WERI-Rb-1 (cell line): ENCODE measurements around the gene LGALS1.

Experiments
- DNase-seq: peaks from one replicate; pipeline ENCODE4 v3.0.0-alpha.2; 2020
- H3K27ac ChIP-seq: fragments of 250-450 bp; sonication (Bioruptor Pico); 2 replicates; pipeline ENCODE4 v1.5.1; 2020; ENCODE audit warnings: mild to moderate bottlenecking, moderate library complexity
- H3K27me3 ChIP-seq: fragments of 250-450 bp; sonication (Bioruptor Pico); 2 replicates; pipeline ENCODE4 v1.5.1; 2021; ENCODE audit warnings: mild to moderate bottlenecking, low read depth, moderate library complexity; ENCODE audit not compliant: insufficient read depth, severe bottlenecking
- H3K36me3 ChIP-seq: fragments of 250-450 bp; sonication (Bioruptor Pico); 2 replicates; pipeline ENCODE4 v1.5.1; 2020; ENCODE audit warnings: mild to moderate bottlenecking, moderate library complexity
- H3K4me3 ChIP-seq: 2 replicates; pipeline ENCODE4 v1.5.1; 2011; ENCODE audit warnings: low read depth, mild to moderate bottlenecking, control low read depth, low read length
- H3K9me3 ChIP-seq: fragments of 250-450 bp; sonication (Bioruptor Pico); 2 replicates; pipeline ENCODE4 v1.5.1; 2021; ENCODE audit warnings: mild to moderate bottlenecking, moderate library complexity; ENCODE audit not compliant: severe bottlenecking
- TF ChIP-seq, protein P1 (sequence below): IDR thresholded peaks from 2 replicates; pipeline ENCODE4 v1.5.1; 2011; ENCODE audit warnings: low read depth, mild to moderate bottlenecking, control low read depth, inconsistent platforms, low read length

LGALS1 gene

DNA sequence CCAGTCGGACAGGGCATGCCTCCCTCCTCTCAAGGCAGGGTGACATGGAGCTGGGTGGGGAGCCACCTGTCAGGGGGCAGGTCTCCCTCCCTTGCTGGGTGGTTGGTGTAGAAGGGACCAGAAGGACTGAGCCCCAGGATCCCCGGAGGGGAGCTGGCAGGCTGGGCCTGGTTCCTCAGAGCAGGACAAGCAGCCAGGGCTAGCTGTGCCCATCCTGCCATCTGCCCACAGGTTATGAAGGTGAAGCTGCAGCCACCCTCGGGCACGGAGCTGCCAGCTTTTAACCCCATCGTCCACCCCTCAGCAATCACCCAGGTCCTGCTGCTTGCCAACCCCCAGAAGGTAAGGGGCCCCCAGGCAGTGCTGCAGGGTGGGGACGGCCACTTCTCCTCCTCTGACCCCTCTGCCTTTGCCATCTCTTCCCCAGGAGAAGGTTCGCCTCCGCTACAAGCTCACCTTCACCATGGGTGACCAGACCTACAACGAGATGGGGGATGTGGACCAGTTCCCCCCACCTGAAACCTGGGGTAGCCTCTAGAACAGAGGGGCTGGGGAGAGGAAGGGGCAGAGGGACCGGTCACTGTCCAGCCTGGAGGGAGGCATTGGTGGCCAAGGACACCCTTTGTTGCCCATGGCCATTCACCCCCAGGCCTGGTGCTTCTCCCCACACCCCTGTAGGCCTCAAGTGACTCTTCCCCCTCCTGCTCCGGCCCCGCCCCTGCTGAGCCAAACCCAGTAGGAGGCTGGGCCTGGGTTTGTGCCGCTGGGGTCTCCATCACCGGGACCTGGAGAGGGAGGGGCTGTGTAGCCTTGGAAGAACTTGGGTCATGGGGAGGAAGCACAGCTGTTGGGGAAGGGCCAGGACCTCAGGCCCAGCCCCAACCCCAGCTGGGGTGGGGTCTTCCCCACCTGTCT is 43.0 kb upstream of the LGALS1 start:
- Histone ChIP-seq H3K27me3 (no peaks in the 10 kb centered on the region), H3K27ac (peak overlapping the region; percentile 71; the same call in 1 of the 2 replicates), H3K36me3 (no peaks in the 10 kb centered on the region; the same call in 1 of the 2 replicates), H3K4me3 (no peak overlapping the region), H3K9me3 (no peaks in the 10 kb centered on the region)
- DNase-seq, result no peak
- TF ChIP-seq, protein P1, sequence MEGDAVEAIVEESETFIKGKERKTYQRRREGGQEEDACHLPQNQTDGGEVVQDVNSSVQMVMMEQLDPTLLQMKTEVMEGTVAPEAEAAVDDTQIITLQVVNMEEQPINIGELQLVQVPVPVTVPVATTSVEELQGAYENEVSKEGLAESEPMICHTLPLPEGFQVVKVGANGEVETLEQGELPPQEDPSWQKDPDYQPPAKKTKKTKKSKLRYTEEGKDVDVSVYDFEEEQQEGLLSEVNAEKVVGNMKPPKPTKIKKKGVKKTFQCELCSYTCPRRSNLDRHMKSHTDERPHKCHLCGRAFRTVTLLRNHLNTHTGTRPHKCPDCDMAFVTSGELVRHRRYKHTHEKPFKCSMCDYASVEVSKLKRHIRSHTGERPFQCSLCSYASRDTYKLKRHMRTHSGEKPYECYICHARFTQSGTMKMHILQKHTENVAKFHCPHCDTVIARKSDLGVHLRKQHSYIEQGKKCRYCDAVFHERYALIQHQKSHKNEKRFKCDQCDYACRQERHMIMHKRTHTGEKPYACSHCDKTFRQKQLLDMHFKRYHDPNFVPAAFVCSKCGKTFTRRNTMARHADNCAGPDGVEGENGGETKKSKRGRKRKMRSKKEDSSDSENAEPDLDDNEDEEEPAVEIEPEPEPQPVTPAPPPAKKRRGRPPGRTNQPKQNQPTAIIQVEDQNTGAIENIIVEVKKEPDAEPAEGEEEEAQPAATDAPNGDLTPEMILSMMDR, result no peak

DNA sequence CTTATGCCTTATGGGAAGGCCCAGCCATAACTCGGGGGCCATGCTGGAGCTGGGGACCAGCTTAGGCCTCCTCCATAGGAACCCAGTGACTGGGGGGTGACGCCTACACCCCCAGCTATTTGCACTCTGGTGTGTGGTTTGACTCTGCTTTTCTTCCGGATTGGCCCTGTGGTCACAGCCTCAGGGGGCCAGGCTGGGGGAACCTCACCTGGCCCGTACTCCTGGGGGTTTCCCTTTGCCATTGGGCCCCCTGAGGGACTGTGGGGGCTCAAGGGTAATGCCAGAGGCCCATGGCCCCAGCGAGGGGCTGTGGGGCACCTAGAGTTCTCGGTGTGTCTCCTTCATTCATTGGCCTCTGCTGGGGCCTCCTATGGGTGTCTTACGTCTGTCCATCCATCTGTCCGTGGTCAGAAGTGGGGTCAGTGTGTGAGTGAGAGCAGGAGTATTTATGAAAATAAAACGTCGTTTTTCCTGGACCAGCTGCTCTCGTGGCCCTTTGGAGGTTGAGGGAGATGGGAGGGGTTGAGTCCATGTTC is 42.3 kb upstream of the LGALS1 start:
- H3K4me3 ChIP-seq, result no peak overlapping the region
- DNase-seq, result no peak

DNA sequence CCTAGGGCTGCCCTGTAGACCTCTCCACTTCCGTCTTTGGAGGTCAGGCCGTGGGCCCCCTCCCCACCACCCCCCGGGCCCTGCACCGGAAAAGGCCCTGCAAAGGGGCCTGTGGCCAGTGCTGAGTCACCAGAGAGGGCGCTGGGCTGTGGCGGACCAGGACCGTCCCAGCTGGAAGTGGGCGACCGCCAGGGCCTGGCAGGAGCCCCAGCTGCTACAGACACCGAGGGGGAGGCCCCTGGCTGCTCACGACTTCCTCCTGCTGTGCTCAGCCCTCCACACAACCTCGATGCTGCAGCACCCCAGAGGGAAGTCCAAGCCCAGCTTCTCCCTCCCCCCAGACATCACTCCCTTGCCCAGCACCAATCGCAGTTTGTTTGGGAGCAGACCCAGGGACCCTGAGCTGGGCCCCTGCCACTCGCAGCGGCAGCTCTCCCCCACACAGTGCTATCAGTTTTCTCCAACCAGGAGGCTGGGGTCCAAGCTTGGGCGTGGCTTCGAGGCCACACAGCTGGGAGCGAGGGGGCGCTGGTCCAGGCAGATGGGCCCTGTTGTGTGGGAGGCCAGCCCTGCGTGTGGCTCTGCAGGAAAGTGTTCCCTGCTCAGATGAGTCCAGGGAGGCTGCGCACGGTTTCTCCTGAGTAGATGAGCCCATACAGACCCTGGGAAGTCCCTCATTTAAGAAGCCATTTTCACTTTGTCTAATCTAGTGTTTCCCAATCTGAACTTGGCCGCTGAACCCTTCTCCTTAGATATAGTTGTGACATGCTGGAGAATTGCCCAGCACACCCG is 41.6 kb upstream of the LGALS1 start:
- TF ChIP-seq, protein P1, result peak; percentile 43
- Histone ChIP-seq H3K4me3 (0 out of 2 replicates have a peak overlapping the region, but pooled peaks have one; percentile 13), H3K36me3 (no peaks in the 10 kb centered on the region; the same call in 1 of the 2 replicates), H3K27me3 (no peaks in the 10 kb centered on the region), H3K9me3 (no peaks in the 10 kb centered on the region), H3K27ac (peak overlapping the region; percentile 71)
- peak; percentile 71 for DNase-seq

More for the DNA sequence above, 42.3 kb upstream of the LGALS1 start:
- H3K36me3 ChIP-seq, result no peaks in the 10 kb centered on the region; the same call in 1 of the 2 replicates
- H3K9me3 ChIP-seq, result no peaks in the 10 kb centered on the region
- TF ChIP-seq, protein P1, result no peak
- no peaks in the 10 kb centered on the region for H3K27me3 ChIP-seq
- H3K27ac ChIP-seq, result peak overlapping the region; percentile 71

DNA sequence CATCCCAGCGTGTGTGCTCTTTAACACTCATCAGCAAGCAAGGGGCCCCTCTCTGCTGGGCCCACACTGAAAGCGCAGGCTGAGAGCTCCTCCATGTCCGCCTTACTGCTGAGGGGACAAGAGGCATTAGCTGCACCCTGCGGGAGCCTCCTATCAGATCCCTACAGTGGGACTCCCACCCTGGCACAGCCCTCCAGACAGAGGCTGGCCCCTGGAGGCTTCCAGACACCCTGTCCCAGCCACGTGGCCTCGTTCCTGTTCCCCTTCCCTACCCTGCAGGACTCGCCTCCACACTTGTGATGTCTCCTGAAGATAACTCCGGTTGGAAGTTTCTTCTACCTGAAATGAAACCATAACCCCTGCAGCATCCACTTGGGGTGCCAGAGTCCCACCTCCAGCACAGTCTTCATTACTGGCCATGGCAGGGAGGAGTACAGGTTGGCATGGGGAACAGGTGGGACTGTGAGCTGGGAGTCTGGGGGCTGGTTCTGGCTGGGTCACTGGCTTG is 41.0 kb upstream of the LGALS1 start:
- Histone ChIP-seq H3K27ac (peak overlapping the region; percentile 71), H3K9me3 (no peaks in the 10 kb centered on the region), H3K36me3 (no peaks in the 10 kb centered on the region; the same call in 1 of the 2 replicates), H3K4me3 (no peak overlapping the region), H3K27me3 (no peaks in the 10 kb centered on the region)
- DNase-seq, result no peak
- TF ChIP-seq, protein P1, result no peak

DNA sequence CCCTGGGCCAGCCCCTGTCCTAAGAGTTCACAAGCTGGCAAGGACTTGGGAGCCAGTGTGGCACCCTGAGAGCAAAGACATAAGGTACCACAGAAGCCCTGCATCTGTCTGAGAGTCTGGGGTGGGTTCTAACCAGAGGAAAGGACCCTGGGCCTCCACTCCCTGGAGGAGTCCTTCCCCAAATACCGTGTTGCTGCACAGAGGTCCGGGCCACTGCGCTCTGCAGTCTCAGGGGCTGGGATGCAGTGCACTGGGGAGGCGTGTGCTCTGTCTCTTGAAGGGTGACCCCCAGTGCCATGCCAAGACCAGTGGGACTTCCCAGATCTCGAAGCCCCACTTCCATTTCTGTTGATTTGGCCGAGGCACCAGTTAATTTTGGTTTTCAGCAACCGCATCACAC is 40.3 kb upstream of the LGALS1 start:
- Histone ChIP-seq H3K4me3 (no peak overlapping the region), H3K36me3 (no peaks in the 10 kb centered on the region; the same call in 1 of the 2 replicates), H3K27me3 (no peaks in the 10 kb centered on the region), H3K27ac (no peak overlapping the region), H3K9me3 (no peaks in the 10 kb centered on the region)
- TF ChIP-seq, protein P1, result no peak
- DNase-seq, result no peak
